Astrocyte (in vitro differentiated cells and primary cell): Measurements from ENCODE around the gene GDF7.

Source experiments
- EZH2 ChIP-seq: IDR thresholded peaks from 2 replicates; pipeline ENCODE4 v1.6.1; 2012; ENCODE audit warnings: mild to moderate bottlenecking, low read length, inconsistent platforms; ENCODE audit not compliant: insufficient read depth
- TF ChIP-seq, protein P1 (sequence below): IDR thresholded peaks from 2 replicates; pipeline ENCODE4 v1.5.1; 2011; ENCODE audit warnings: low read depth, mild to moderate bottlenecking, inconsistent platforms, low read length, moderate library complexity; ENCODE audit not compliant: insufficient read depth

- TF ChIP-seq, protein P1, sequence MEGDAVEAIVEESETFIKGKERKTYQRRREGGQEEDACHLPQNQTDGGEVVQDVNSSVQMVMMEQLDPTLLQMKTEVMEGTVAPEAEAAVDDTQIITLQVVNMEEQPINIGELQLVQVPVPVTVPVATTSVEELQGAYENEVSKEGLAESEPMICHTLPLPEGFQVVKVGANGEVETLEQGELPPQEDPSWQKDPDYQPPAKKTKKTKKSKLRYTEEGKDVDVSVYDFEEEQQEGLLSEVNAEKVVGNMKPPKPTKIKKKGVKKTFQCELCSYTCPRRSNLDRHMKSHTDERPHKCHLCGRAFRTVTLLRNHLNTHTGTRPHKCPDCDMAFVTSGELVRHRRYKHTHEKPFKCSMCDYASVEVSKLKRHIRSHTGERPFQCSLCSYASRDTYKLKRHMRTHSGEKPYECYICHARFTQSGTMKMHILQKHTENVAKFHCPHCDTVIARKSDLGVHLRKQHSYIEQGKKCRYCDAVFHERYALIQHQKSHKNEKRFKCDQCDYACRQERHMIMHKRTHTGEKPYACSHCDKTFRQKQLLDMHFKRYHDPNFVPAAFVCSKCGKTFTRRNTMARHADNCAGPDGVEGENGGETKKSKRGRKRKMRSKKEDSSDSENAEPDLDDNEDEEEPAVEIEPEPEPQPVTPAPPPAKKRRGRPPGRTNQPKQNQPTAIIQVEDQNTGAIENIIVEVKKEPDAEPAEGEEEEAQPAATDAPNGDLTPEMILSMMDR, result no peak
- TF ChIP-seq EZH2, result no peak
These were observed 35.2 kb upstream of the GDF7 start for GRCh38 chr2:20631617-20632307.
